Stimulated activated naive B cell treated with anti-CD40 and anti-IgM and Interleukin-4, amounts not matched to agents 10 μg/mL and 1 μg/mL and 100 μg/mL, for 72 hours (primary cell): ENCODE data around the gene MSI2.

Experiments
- ATAC-seq, 2 donors: fragments of 150-1000 bp; cut with Tn5 transposase; replicated peaks; 2 replicates each; pipeline ENCODE4 v1.10.0; 2021; ENCODE audit warnings: moderate library complexity in 1 of 2
- DNase-seq: peaks from one replicate; pipeline ENCODE4 v3.0.0; 2021
- H3K27ac Mint-ChIP-seq: one replicate; pipeline ENCODE4 v1.8.0; 2022; ENCODE audit warnings: mild to moderate bottlenecking, mixed read lengths
- H3K27me3 Mint-ChIP-seq, 2 donors: one replicate each; pipeline ENCODE4 v1.8.0; 2022; ENCODE audit warnings: mixed read lengths in 2 of 2
- H3K36me3 Mint-ChIP-seq, 2 donors: one replicate each; pipeline ENCODE4 v1.8.0; 2022; ENCODE audit warnings: mixed read lengths in 2 of 2, mild to moderate bottlenecking in 1 of 2
- H3K4me1 Mint-ChIP-seq, 2 donors: one replicate each; pipeline ENCODE4 v1.8.0; 2022; ENCODE audit warnings: mixed read lengths in 2 of 2, mild to moderate bottlenecking in 1 of 2
- H3K4me3 Mint-ChIP-seq, 2 donors: one replicate each; pipeline ENCODE4 v1.8.0; 2022; ENCODE audit warnings: mild to moderate bottlenecking in 2 of 2, mixed read lengths in 2 of 2, moderate library complexity in 1 of 2
- H3K9me3 Mint-ChIP-seq, 2 donors: one replicate each; pipeline ENCODE4 v1.8.0; 2022; ENCODE audit warnings: mixed read lengths in 2 of 2, mild to moderate bottlenecking in 1 of 2

The MSI2 gene

DNA sequence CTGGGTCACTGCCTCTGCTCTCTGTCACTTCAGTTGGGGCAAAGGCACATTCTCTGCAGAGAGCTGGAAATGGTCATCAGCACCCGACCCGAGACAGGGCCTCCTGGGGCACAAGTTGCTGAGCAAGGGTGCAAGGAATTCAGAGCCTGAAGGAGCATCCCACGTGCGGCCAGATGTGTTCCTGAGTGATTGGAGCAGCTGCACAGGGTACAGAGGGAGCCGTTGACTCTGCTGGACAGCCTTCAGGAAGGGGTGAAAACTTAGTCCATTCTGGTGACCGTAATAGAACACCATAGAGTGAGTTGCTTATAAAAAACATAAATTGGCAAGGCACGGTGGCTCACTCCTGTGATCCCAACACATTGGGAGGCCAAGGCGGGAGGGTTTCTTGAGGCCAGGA is 382.0 kb downstream of the MSI2 start:
- Mint-ChIP-seq H3K4me3 (no peak overlapping the region), H3K36me3 (peaks cover 31 to 57% of the 10 kb centered on the region in 2 donors), H3K27ac (no peak overlapping the region), H3K4me1 (peaks cover 5 to 13% of the 10 kb centered on the region in 2 donors), H3K9me3 (peaks cover 0 to 6% of the 10 kb centered on the region in 2 donors), H3K27me3 (no peaks in the 10 kb centered on the region)
- no peak for ATAC-seq
- DNase-seq: no peak

DNA sequence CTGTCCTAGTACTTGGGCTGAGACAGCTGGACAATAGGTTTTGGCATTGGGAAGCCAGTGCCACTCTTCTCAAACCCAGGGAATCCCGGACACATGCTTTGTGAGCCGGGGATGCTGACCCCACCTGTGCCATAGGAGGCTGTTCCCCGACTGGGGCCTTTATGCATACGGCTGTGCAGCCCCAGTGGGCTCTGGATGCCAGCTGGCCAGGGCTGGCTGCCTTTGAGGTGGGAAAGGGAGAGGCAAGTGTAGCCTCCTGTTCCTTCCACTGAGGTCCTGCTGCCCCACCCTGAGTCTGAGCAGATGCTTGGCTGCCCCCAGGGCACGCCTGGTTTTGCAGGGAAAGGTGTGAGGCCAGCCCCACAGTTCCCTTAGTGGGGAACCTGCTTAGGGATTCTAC is 383.1 kb downstream of the MSI2 start:
- DNase-seq: no peak
- no peak overlapping the region for H3K4me3 Mint-ChIP-seq
- no peak for ATAC-seq
- peaks cover 27 to 51% of the 10 kb centered on the region in 2 donors for H3K36me3 Mint-ChIP-seq
- no peaks in the 10 kb centered on the region for H3K9me3 Mint-ChIP-seq
- H3K27me3 Mint-ChIP-seq: no peaks in the 10 kb centered on the region
- no peak overlapping the region for H3K27ac Mint-ChIP-seq
- H3K4me1 Mint-ChIP-seq: peaks cover 5 to 14% of the 10 kb centered on the region in 2 donors

DNA sequence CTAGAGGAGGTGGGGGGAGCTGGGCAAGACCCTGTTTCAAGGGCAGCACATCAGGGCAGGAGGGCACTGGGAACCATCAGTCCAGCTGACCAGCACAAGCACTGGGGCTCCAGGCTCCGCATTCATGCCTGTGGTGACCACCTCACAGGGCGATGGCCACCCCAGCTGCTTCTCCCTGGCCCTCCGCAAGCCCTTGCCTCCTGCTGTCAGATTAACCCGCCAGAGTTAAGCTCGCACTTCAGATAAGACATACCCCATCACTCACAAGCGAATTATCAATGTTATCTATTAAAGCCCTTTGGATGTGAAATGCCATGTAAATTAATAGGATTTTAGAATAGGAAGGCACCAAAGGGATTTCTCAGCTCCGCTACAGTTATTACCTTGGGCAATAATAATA is 383.8 kb downstream of the MSI2 start:
- Mint-ChIP-seq H3K27ac (no peak overlapping the region), H3K4me3 (no peak overlapping the region), H3K4me1 (peaks cover 5 to 15% of the 10 kb centered on the region in 2 donors), H3K36me3 (peaks cover 24 to 48% of the 10 kb centered on the region in 2 donors), H3K9me3 (no peaks in the 10 kb centered on the region), H3K27me3 (no peaks in the 10 kb centered on the region)
- ATAC-seq: no peak
- no peak for DNase-seq

DNA sequence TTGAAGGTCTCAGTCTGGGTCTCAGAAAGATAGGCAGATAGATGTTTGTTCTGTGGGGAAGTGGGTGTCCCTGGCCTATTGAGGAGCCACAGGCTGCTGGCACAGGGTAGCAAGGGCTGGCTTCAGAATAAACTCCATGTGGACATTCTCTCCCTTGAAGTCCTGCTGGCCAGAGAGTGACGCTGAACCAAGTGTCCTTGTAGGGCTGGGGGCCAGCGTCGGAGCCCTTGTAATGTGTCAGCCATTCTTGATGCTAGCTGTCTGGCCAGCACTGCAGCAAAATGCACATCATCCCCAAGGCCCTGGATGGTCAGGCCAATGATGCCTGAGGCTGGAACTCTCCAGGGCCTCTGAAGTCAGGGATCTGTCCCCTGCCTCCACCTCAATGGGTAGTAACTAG is 385.4 kb downstream of the MSI2 start:
- H3K27me3 Mint-ChIP-seq: no peaks in the 10 kb centered on the region
- peaks cover 27 to 41% of the 10 kb centered on the region in 2 donors for H3K36me3 Mint-ChIP-seq
- ATAC-seq: no peak
- peaks cover 10 to 24% of the 10 kb centered on the region in 2 donors for H3K4me1 Mint-ChIP-seq
- no peak overlapping the region for H3K4me3 Mint-ChIP-seq
- no peak for DNase-seq
- no peaks in the 10 kb centered on the region for H3K9me3 Mint-ChIP-seq
- no peak overlapping the region for H3K27ac Mint-ChIP-seq

DNA sequence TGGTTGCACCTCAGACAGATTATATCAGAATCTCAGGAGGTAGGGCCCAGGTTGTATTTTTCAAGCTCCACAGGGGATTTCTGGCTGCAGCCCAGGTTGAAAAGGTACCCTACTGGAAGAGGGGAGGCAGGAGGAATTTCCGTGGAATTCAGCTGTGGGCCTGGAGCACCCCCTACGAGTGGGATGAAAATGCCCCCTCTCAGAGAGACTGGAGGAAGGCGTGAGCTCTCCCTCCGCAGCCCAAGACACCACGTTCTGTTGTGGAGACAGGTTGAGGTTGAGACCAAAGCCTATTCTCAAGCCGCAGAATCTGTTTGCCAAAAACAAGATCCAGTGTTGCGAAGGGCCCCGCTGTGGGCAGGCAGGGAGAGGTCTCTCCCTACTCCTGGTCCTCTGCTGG is 386.7 kb downstream of the MSI2 start:
- no peak overlapping the region for H3K27ac Mint-ChIP-seq
- ATAC-seq: no peak

DNA sequence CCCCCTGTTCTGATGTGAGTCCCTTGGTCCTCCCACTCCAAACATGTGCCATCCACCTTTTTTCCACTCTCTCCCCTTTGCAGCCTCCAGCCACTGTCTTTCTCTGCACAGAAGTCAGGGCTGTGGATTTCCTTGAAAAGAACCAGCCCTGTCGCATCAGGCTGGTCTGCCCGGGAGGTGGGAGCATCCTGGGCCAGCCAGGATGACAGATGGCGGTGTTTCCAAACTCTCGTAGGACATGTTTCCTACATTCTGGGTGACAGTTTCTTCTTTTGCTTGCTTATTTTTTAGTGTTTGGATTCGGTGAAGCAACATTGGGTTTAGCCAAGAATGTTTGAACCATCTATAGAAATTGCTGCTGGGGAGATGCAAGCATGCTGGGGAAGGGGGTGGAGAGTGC is 388.0 kb downstream of the MSI2 start:
- no peaks in the 10 kb centered on the region for H3K27me3 Mint-ChIP-seq
- peaks cover 10 to 24% of the 10 kb centered on the region in 2 donors for H3K4me1 Mint-ChIP-seq
- ATAC-seq: no peak
- no peak overlapping the region for H3K4me3 Mint-ChIP-seq
- peak overlapping the region; percentile 38 for H3K27ac Mint-ChIP-seq
- DNase-seq: no peak
- no peaks in the 10 kb centered on the region for H3K9me3 Mint-ChIP-seq
- peaks cover 20 to 26% of the 10 kb centered on the region in 2 donors for H3K36me3 Mint-ChIP-seq

More for the DNA sequence above, 386.7 kb downstream of the MSI2 start:
- H3K4me1 Mint-ChIP-seq: peaks cover 10 to 24% of the 10 kb centered on the region in 2 donors
- H3K4me3 Mint-ChIP-seq: no peak overlapping the region
- DNase-seq: no peak
- no peaks in the 10 kb centered on the region for H3K27me3 Mint-ChIP-seq
- peaks cover 25 to 30% of the 10 kb centered on the region in 2 donors for H3K36me3 Mint-ChIP-seq
- H3K9me3 Mint-ChIP-seq: no peaks in the 10 kb centered on the region

DNA sequence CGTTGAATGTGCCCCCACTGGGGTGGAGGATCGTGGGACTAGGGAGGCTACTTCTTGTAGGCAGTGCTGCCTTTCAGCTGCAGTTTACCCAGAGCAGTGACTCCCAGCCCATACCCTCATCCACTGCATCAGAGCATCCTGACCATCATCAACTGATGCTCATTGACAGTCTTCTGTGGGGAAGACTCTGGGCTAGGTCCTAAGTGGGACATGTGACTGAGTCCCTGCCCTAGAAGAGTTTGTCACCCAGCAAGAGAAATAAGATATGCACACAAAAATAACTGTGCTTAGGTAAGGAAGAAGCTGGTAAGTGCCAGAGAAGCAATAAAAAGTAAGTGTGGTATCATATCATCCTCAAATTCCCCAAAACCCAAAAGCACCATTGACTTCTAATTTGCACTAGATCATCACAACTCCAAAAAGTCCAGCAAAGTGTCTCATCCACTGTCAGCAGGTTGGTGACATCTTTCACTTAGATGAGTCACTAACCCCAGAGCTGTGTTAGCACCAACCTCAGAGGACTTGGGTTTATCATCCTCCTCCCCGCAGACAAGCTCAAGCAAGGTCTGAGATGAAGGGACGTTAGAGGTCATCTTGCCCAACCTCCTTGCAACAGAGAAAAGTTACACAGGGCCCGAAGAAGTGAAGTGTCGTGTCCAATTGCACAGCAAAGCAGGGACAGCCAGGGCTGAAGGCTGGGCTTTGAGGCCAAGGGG is 389.8 kb downstream of the MSI2 start:
- peak; percentile 54 to 77 for ATAC-seq
- no peaks in the 10 kb centered on the region for H3K9me3 Mint-ChIP-seq
- peaks cover 21 to 25% of the 10 kb centered on the region in 2 donors for H3K36me3 Mint-ChIP-seq
- H3K27me3 Mint-ChIP-seq: no peaks in the 10 kb centered on the region
- no peak overlapping the region for H3K4me3 Mint-ChIP-seq
- DNase-seq: no peak
- peaks cover 9 to 28% of the 10 kb centered on the region in 2 donors for H3K4me1 Mint-ChIP-seq
- no peak overlapping the region for H3K27ac Mint-ChIP-seq

DNA sequence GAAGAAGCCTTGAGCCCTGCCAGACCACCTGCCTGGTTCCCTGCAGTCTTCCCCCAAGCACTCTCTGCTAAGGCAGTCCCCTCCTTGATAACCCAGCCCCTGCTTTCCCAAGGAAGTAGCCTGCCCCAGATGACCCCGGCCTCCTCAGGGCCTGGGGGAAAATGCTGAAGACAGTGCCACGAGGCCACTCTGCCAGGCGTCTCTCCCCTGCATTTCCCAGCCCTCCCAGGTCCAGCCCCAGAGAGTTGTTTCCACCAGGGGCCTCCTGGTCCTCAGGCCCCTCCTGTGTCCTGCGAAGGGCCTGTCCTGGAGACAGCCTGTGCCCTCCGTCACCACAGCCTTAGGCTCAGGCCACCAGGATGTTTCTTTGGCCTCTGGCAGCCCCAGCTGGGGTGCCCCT is 392.4 kb downstream of the MSI2 start:
- Mint-ChIP-seq H3K27ac (no peak overlapping the region), H3K9me3 (no peaks in the 10 kb centered on the region), H3K4me1 (peaks cover 6 to 26% of the 10 kb centered on the region in 2 donors), H3K36me3 (peaks cover 15 to 18% of the 10 kb centered on the region in 2 donors), H3K27me3 (no peaks in the 10 kb centered on the region), H3K4me3 (no peak overlapping the region)
- DNase-seq (no peak), ATAC-seq (no peak)

DNA sequence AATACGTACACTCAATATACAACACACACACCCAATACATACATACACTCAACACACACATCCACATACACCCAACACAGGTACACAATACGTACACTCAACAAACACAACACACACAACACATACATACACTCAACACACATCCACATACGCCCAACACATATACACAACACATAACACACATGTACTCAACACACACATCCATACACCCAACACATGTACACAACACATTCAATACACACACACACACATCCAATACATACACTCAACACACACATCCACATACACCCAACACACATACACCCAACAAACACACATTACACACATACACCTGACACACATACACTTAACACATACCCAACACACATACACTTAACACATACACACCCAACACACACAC is 392.9 kb downstream of the MSI2 start:
- Mint-ChIP-seq H3K27me3 (no peaks in the 10 kb centered on the region), H3K4me1 (peaks cover 6 to 23% of the 10 kb centered on the region in 2 donors), H3K36me3 (peaks cover 15 to 17% of the 10 kb centered on the region in 2 donors), H3K9me3 (no peaks in the 10 kb centered on the region), H3K4me3 (no peak overlapping the region), H3K27ac (no peak overlapping the region)
- ATAC-seq: no peak
- DNase-seq: no peak

DNA sequence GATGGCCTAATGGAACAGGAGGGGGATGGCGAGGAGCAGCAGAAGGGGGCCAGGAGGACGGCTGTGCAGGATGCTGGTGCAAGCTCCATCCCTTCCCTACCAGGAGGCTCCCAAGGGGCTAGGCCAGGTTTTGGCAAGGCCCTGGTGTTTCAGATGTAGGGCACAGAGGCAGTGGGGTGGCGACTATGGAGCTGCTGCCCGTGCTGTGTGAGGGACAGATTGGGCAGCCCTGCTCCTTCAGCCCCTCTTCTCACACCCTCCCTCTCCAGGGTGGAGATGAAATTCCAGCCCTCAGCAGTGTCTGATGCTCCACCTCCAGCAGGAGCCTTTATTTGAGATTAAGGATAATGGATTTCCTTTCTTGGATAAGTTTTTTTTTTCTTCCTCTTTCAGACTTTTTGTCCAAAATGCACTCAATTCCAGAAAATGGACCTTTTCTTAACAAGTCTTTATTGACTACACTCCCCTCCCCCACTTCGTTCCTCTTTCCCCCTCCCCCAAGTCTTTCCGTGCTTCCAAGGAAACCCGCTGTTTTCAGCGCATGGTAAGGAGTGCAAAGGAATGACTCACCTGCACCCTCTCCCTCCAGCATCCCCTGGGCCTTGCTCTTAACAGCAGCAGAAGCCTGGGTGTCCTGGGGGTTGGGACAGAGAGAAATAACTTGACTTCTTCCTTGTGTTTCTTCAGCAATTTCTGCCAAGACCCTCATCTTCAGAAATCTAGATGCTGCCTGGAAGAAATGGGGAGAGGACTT is 393.6 kb downstream of the MSI2 start:
- Mint-ChIP-seq H3K4me1 (peaks cover 6 to 20% of the 10 kb centered on the region in 2 donors), H3K9me3 (no peaks in the 10 kb centered on the region), H3K4me3 (no peak overlapping the region), H3K36me3 (peaks cover 12 to 20% of the 10 kb centered on the region in 2 donors), H3K27me3 (no peaks in the 10 kb centered on the region), H3K27ac (no peak overlapping the region)
- no peak for DNase-seq
- no peak for ATAC-seq

DNA sequence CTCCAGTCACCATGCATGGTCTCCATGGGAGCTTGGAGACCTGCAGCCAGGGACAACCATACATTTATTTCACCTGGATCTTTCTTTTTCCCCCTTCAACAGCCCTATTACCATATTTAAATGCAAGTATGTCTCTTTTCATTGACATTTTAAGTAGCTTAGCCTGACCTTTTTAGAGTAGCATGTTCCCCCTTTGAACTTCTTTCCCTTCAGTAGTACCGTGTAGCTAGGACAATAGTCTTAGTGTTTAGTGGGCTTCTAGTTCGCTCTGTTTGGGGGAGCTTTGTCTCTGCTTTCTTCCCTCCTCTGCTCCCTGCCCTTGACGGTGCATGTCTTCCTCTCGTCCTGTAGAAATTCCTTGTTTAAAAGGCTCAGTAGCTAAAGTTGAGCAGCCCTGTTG is 394.2 kb downstream of the MSI2 start:
- no peak overlapping the region for H3K27ac Mint-ChIP-seq
- peaks cover 14 to 26% of the 10 kb centered on the region in 2 donors for H3K36me3 Mint-ChIP-seq
- no peak overlapping the region for H3K4me3 Mint-ChIP-seq
- ATAC-seq (no peak), DNase-seq (no peak)
- no peaks in the 10 kb centered on the region for H3K9me3 Mint-ChIP-seq
- no peaks in the 10 kb centered on the region for H3K27me3 Mint-ChIP-seq
- peaks cover 6 to 20% of the 10 kb centered on the region in 2 donors for H3K4me1 Mint-ChIP-seq

DNA sequence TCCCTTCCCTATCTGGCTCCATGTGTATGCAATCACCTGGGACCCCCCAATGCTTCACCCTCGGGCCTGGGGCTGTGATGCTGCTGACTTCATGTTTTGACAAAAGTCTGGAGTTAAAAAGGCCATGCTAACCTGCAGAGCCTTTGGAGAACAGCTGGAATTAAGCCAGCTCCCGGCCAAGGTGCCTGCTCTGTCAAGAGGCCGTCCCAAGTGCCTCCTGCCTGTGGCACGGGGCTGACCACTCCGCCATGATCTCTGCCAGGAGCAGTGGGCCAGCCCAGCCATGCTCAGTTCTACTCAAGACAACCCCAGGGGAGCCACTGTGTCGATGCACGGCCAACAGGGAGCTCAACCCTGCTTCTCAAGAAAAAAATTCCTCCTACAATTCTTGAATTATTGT is 395.1 kb downstream of the MSI2 start:
- no peak overlapping the region for H3K4me3 Mint-ChIP-seq
- ATAC-seq (no peak), DNase-seq (no peak)
- H3K4me1 Mint-ChIP-seq: peaks cover 2 to 13% of the 10 kb centered on the region in 2 donors
- H3K27me3 Mint-ChIP-seq: no peaks in the 10 kb centered on the region
- H3K9me3 Mint-ChIP-seq: no peaks in the 10 kb centered on the region
- peaks cover 17 to 35% of the 10 kb centered on the region in 2 donors for H3K36me3 Mint-ChIP-seq
- H3K27ac Mint-ChIP-seq: no peak overlapping the region

DNA sequence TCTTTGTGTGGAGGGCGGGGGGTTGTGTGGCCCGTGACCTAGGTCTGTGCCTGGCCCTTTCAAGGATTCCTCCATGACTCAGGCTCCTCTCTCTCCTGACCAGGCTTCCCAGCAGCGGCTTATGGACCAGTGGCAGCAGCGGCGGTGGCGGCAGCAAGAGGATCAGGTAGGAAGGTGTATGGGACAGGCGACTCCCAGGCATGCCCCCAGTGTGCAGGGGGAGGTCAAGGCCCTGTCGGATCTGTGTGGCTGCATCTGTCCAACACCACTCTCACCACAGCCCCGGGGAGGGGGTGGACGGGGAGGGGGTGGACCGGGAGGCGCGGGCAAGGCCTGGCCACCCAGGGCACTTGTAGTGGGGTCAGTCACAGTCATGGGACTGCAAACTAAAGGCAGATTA is 395.7 kb downstream of the MSI2 start:
- H3K4me3 Mint-ChIP-seq: no peak overlapping the region

DNA sequence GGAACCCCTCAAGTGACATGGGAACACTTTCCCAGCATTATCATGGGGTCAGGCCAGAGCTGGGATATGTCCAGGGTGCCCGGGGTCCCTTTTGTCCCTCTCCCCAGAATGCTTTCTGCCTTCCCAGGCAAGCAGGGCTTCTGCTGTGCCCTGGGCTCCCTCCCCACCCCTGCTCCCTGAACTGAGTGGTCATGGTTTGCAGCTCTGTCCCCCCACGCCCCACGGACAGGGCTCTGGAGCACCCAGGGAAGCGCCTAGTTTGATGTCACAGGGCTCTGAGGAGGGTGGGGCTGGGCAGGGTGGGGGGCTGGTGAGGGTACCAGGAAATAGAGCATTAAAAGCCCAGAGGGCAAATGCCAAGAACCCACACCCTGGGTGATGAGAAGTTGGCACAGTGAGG is 396.5 kb downstream of the MSI2 start:
- Mint-ChIP-seq H3K27me3 (no peaks in the 10 kb centered on the region), H3K36me3 (peaks cover 24 to 43% of the 10 kb centered on the region in 2 donors), H3K4me1 (peaks cover 2 to 12% of the 10 kb centered on the region in 2 donors)

More for the DNA sequence above, 395.7 kb downstream of the MSI2 start:
- H3K27ac Mint-ChIP-seq: no peak overlapping the region
- peaks cover 22 to 39% of the 10 kb centered on the region in 2 donors for H3K36me3 Mint-ChIP-seq
- peaks cover 2 to 12% of the 10 kb centered on the region in 2 donors for H3K4me1 Mint-ChIP-seq
- DNase-seq: no peak
- no peaks in the 10 kb centered on the region for H3K9me3 Mint-ChIP-seq
- no peak for ATAC-seq
- H3K27me3 Mint-ChIP-seq: no peaks in the 10 kb centered on the region

DNA sequence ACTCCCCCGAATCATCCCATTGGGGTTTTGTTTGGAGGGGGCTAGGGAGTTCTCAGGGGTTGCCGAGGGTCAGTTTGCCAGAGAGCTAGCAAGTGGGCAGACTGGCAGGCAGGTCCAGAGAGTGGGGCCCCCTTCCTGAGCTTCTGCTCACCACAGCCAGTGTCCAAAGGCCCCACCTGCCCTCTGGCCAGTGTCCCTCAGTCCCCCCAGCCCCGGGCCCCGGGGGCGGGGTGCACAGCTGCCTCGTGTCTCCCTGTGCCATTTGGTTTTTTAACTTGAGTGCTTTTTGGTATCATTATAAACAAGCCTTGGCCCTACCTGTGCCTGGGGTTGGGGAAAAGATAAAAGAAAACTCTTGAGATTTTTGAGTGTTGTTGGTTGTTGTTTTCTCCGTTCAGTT is 397.0 kb downstream of the MSI2 start:
- no peaks in the 10 kb centered on the region for H3K27me3 Mint-ChIP-seq
- ATAC-seq (no peak), DNase-seq (no peak)
- no peaks in the 10 kb centered on the region for H3K9me3 Mint-ChIP-seq
- H3K36me3 Mint-ChIP-seq: peaks cover 25 to 43% of the 10 kb centered on the region in 2 donors
- no peak overlapping the region for H3K4me3 Mint-ChIP-seq
- peaks cover 2 to 12% of the 10 kb centered on the region in 2 donors for H3K4me1 Mint-ChIP-seq
- no peak overlapping the region for H3K27ac Mint-ChIP-seq

More for the DNA sequence above, 396.5 kb downstream of the MSI2 start:
- Mint-ChIP-seq H3K9me3 (no peaks in the 10 kb centered on the region), H3K4me3 (no peak overlapping the region), H3K27ac (no peak overlapping the region)
- DNase-seq: no peak
- no peak for ATAC-seq
